ENCODE measurements around the gene SNED1. TPM values are rescaled to one million over a fixed set of nuclear protein-coding genes. Genes with fewer than 3 reads are reported as not detected.

Gene SNED1
- total RNA-seq, 2 experiments from 2014 or later = 2.8 to 13.6 TPM

- H3K79me2 ChIP-seq (ENCODE audit: insufficient read depth, low read depth, low read length) = no peaks in the 10 kb centered on the region
- DNase-seq (ENCODE audit: low spot score) = no peak
- peaks cover 7% of the 10 kb centered on the region for H3K4me1 ChIP-seq (ENCODE audit: insufficient read depth, low read length, poor library complexity, severe bottlenecking)
- H3K27ac ChIP-seq (ENCODE audit: low read depth, low read length, poor library complexity, severe bottlenecking) = no peak overlapping the region
- H3K4me2 ChIP-seq (ENCODE audit: low read length) = no peak overlapping the region
- intact Hi-C loops (cut with micrococcal nuclease; ENCODE audit: unreplicated experiment) = no loop called here
- H3K36me3 ChIP-seq (ENCODE audit: insufficient read depth, low read length) = no peaks in the 10 kb centered on the region
- ChIA-PET CTCF (ENCODE audit: unreplicated experiment) (interaction anchor here (0.5 kb wide), 1 partner anchor 662 kb away, joined by 5 read pairs; no protein-coding TSS in a partner anchor), POLR2A (no interaction called here)
- H2AFZ ChIP-seq (ENCODE audit: low read length) = no peak overlapping the region
- BruUV-seq (replicated peaks) = no TSS peak
- no peaks in the 10 kb centered on the region; the same call in 1 of the 2 replicates for H4K20me1 ChIP-seq (ENCODE audit: insufficient read depth, low read length)
- TF ChIP-seq CTCF (conservative IDR thresholded peaks at IDR 0.05; ENCODE audit: low read length) = no peak
- TF ChIP-seq EZH2phosphoT487 (IDR thresholded peaks at IDR 0.05; ENCODE audit: borderline replicate concordance, low read depth, low read length) = no peak
- H3K9me2 ChIP-seq (ENCODE audit: insufficient read depth, low read length) = no peaks in the 10 kb centered on the region
- H3K9me3 ChIP-seq (ENCODE audit: low read length) = no peaks in the 10 kb centered on the region
- no peak overlapping the region for H3K4me3 ChIP-seq (ENCODE audit: low read depth, low read length, poor library complexity, severe bottlenecking)
These were observed 75.0 kb downstream of the SNED1 start for GRCh38 chr2:241073166-241074064.

GRCh38 chr2:241074065-241074818 is 75.8 kb downstream of the SNED1 start:
- H3K4me2 ChIP-seq (ENCODE audit: low read length) = no peak overlapping the region
- no peak overlapping the region for H3K4me3 ChIP-seq (ENCODE audit: low read depth, low read length, poor library complexity, severe bottlenecking)
- CTCF ChIA-PET (ENCODE audit: unreplicated experiment) = no interaction called here
- no peaks in the 10 kb centered on the region; the same call in 1 of the 2 replicates for H4K20me1 ChIP-seq (ENCODE audit: insufficient read depth, low read length)
- no peak overlapping the region for H3K27ac ChIP-seq (ENCODE audit: low read depth, low read length, poor library complexity, severe bottlenecking)
- no TSS peak for BruUV-seq (replicated peaks)
- DNase-seq (ENCODE audit: low spot score) = no peak
- intact Hi-C loops (cut with micrococcal nuclease; ENCODE audit: unreplicated experiment) = no loop called here
- H3K9me2 ChIP-seq (ENCODE audit: insufficient read depth, low read length) = no peaks in the 10 kb centered on the region
- TF ChIP-seq CTCF (conservative IDR thresholded peaks at IDR 0.05; ENCODE audit: low read length) (no peak), EZH2phosphoT487 (IDR thresholded peaks at IDR 0.05; ENCODE audit: borderline replicate concordance, low read depth, low read length) (no peak)
- H3K79me2 ChIP-seq (ENCODE audit: insufficient read depth, low read depth, low read length) = no peaks in the 10 kb centered on the region
- H3K9me3 ChIP-seq (ENCODE audit: low read length) = no peaks in the 10 kb centered on the region
- peaks cover 7% of the 10 kb centered on the region for H3K4me1 ChIP-seq (ENCODE audit: insufficient read depth, low read length, poor library complexity, severe bottlenecking)
- no peak overlapping the region for H2AFZ ChIP-seq (ENCODE audit: low read length)
- POLR2A ChIA-PET = no interaction called here
- H3K36me3 ChIP-seq (ENCODE audit: insufficient read depth, low read length) = no peaks in the 10 kb centered on the region

Data from OCI-LY7 (cell line).